ENCODE measurements around the gene KLHDC7B. TPM values are rescaled to one million over a fixed set of nuclear protein-coding genes. Genes with fewer than 3 reads are reported as not detected.

The KLHDC7B gene
- total RNA-seq, 1 experiment from 2014 or later, result not detected

DNA sequence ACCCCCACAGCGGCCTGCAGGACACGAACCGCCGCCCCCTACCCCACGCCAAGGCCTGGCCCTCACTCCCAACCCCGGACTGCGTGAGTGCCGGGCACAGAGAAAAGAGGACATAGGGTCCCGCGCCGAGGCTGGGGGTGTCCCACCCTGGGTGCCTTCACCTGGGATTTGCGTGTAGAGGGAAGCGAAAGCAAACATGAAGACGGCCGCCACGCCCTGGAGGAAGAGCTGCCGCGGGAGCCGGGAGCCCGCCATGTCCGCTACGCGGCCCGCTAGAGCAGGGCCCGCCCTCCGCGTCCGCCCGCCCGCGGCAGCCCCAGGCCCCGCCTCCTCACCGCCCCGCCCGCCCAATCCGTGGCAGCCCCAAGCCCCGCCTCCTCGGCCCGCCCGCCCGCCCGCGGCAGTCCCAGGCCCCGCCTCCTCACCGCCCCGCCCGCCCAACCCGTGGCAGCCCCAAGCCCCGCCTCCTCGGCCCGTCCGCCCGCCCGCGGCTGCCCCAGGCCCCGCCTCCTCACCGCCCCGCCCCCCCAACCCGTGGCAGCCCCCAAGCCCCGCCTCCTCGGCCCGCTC is 38.2 kb upstream of the KLHDC7B start, which contains the start of gene LMF2:
LMF2 (minus strand) TSS at position 282 of the 570 bp plus-strand sequence; CDS start at position 255, 27 bp downstream.
- ChIA-PET POLR2A (interaction anchor here (0.7 to 1.3 kb wide), 3 partner anchors 18 to 75 kb away, joined by 3 to 13 read pairs (median 6); partner anchors contain the start of genes CHKB and SCO2), CTCF (interaction anchor here (0.6 to 3.0 kb wide), 23 partner anchors 10 to 448 kb away, joined by 3 to 60 read pairs (median 4); partner anchors contain the start of genes ARSA, SCO2 and SYCE3)
- Mint-ChIP-seq H3K36me3 (no peaks in the 10 kb centered on the region), H3K9me3 (no peaks in the 10 kb centered on the region), H3K27me3 (ENCODE audit: low read depth) (no peaks in the 10 kb centered on the region), H3K4me1 (peaks cover 10% of the 10 kb centered on the region), H3K4me3 (peak within 1 kb of the TSS; percentile 93), H3K27ac (peak within 1 kb of the TSS; percentile 98)
- no peak for TF ChIP-seq ZNF425 (CRISPR knock-in tag; conservative IDR thresholded peaks at IDR 0.05)
- TF ChIP-seq, protein P1, sequence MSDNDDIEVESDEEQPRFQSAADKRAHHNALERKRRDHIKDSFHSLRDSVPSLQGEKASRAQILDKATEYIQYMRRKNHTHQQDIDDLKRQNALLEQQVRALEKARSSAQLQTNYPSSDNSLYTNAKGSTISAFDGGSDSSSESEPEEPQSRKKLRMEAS (CRISPR knock-in tag; IDR thresholded peaks at IDR 0.05), result 0 out of 2 replicates have a peak, but pooled peaks have one; percentile 19
- no peak for TF ChIP-seq ZNF396 (CRISPR knock-in tag; IDR thresholded peaks at IDR 0.05; ENCODE audit: borderline replicate concordance)
- TF ChIP-seq, protein P2, sequence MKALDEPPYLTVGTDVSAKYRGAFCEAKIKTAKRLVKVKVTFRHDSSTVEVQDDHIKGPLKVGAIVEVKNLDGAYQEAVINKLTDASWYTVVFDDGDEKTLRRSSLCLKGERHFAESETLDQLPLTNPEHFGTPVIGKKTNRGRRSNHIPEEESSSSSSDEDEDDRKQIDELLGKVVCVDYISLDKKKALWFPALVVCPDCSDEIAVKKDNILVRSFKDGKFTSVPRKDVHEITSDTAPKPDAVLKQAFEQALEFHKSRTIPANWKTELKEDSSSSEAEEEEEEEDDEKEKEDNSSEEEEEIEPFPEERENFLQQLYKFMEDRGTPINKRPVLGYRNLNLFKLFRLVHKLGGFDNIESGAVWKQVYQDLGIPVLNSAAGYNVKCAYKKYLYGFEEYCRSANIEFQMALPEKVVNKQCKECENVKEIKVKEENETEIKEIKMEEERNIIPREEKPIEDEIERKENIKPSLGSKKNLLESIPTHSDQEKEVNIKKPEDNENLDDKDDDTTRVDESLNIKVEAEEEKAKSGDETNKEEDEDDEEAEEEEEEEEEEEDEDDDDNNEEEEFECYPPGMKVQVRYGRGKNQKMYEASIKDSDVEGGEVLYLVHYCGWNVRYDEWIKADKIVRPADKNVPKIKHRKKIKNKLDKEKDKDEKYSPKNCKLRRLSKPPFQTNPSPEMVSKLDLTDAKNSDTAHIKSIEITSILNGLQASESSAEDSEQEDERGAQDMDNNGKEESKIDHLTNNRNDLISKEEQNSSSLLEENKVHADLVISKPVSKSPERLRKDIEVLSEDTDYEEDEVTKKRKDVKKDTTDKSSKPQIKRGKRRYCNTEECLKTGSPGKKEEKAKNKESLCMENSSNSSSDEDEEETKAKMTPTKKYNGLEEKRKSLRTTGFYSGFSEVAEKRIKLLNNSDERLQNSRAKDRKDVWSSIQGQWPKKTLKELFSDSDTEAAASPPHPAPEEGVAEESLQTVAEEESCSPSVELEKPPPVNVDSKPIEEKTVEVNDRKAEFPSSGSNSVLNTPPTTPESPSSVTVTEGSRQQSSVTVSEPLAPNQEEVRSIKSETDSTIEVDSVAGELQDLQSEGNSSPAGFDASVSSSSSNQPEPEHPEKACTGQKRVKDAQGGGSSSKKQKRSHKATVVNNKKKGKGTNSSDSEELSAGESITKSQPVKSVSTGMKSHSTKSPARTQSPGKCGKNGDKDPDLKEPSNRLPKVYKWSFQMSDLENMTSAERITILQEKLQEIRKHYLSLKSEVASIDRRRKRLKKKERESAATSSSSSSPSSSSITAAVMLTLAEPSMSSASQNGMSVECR (CRISPR knock-in tag; IDR thresholded peaks at IDR 0.05; ENCODE audit: borderline replicate concordance), result peak; percentile 38; the same call in 1 of the 2 replicates
- ATAC-seq, result peak; percentile 81
- DNase-seq (ENCODE audit: low spot score), result peak; percentile 90

DNA sequence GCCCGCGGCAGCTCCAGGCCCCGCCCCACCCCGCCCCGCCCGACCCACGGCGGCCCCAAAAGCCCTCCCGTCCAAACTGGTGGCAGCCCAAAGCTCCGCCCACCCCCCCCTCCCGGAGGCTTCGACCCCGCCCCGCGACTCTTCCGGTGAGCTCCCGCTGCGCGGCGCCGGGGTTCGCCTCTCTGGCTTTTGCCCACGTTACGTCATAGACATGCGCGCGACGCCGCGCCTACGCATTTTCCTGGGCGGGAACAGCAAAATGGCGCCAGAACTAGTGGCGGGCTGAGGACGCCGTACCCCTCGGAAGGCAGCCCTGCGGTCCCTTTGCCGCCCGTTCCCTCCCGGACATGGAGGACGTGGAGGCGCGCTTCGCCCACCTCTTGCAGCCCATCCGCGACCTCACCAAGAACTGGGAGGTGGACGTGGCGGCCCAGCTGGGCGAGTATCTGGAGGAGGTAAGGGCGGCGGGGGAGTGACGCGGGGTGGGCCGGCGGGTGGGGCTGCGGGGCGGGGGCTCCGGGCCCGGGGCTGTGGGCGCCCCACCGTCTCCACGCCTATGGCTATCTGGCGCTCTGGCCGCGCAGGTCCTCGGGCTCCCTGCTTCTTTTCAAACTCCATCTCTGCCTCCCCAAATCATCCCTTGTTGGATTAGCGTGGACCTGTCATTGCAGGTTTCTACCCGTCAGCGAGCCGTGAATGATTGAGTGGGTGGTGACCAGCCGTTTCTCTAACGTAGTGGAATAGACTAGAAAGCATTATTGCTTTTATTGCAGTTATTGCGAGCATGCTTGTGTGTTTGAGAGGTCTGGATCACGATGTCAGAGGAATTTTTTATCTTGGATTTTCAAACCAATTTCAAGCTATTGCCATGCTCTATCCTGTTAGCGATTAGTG is 37.5 kb upstream of the KLHDC7B start, which contains the start of gene NCAPH2:
NCAPH2 (plus strand) TSS at position 234 of the 894 bp plus-strand sequence; CDS start at position 348, 114 bp downstream.
- Mint-ChIP-seq H3K36me3 (no peaks in the 10 kb centered on the region), H3K9me3 (no peaks in the 10 kb centered on the region), H3K4me1 (peaks cover 10% of the 10 kb centered on the region), H3K27me3 (ENCODE audit: low read depth) (no peaks in the 10 kb centered on the region), H3K27ac (peak within 1 kb of the TSS; percentile 98), H3K4me3 (peak within 1 kb of the TSS; percentile 93)
- ChIA-PET POLR2A (interaction anchor here (0.7 to 1.3 kb wide), 3 partner anchors 17 to 75 kb away, joined by 3 to 13 read pairs (median 6); partner anchors contain the start of genes CHKB and SCO2), CTCF (interaction anchor here (0.6 to 3.0 kb wide), 22 partner anchors 11 to 449 kb away, joined by 3 to 60 read pairs (median 4); partner anchors contain the start of genes ARSA, SCO2 and SYCE3)
- ATAC-seq (peak; percentile 75), DNase-seq (ENCODE audit: low spot score) (peak; percentile 97)
- TF ChIP-seq ZNF425 (CRISPR knock-in tag; conservative IDR thresholded peaks at IDR 0.05) (no peak), JUN (CRISPR knock-in tag; IDR thresholded peaks at IDR 0.05) (no peak), ZNF263 (CRISPR knock-in tag; IDR thresholded peaks at IDR 0.05; ENCODE audit: low read depth) (no peak), HMGA2 (CRISPR knock-in tag; IDR thresholded peaks at IDR 0.05) (peak; percentile 22; the same call in 1 of the 2 replicates), CBFB (CRISPR knock-in tag; IDR thresholded peaks at IDR 0.05; ENCODE audit: low read depth) (no peak), CDX4 (CRISPR knock-in tag; IDR thresholded peaks at IDR 0.05; ENCODE audit: borderline replicate concordance) (no peak), SMAD3 (CRISPR knock-in tag; IDR thresholded peaks at IDR 0.05; ENCODE audit: borderline replicate concordance) (0 out of 2 replicates have a peak, but pooled peaks have one; percentile 43), SOX15 (CRISPR knock-in tag; IDR thresholded peaks at IDR 0.05) (no peak), STAT6 (CRISPR knock-in tag; conservative IDR thresholded peaks at IDR 0.05; ENCODE audit: low read depth) (no peak), GABPB1 (CRISPR knock-in tag; IDR thresholded peaks at IDR 0.05) (peak; percentile 82)
- TF ChIP-seq, protein P3, sequence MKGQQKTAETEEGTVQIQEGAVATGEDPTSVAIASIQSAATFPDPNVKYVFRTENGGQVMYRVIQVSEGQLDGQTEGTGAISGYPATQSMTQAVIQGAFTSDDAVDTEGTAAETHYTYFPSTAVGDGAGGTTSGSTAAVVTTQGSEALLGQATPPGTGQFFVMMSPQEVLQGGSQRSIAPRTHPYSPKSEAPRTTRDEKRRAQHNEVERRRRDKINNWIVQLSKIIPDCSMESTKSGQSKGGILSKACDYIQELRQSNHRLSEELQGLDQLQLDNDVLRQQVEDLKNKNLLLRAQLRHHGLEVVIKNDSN (CRISPR knock-in tag; IDR thresholded peaks at IDR 0.05), result no peak; the same call in 1 of the 2 replicates
- TF ChIP-seq, protein P4, sequence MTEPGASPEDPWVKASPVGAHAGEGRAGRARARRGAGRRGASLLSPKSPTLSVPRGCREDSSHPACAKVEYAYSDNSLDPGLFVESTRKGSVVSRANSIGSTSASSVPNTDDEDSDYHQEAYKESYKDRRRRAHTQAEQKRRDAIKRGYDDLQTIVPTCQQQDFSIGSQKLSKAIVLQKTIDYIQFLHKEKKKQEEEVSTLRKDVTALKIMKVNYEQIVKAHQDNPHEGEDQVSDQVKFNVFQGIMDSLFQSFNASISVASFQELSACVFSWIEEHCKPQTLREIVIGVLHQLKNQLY (CRISPR knock-in tag; IDR thresholded peaks at IDR 0.05), result no peak
